H1 (cell line): ENCODE measurements around the gene MYO9A. TPM values are rescaled to one million over a fixed set of nuclear protein-coding genes. Genes with fewer than 3 reads are reported as not detected.

Experiments
- CTCF ChIA-PET: fragments of 300-600 bp; sonication (Branson Sonifier 250); formaldehyde crosslinking; loops from one replicate; lab custom pipeline; 2021; ENCODE audit not compliant: partially characterized antibody; lab: Charles Lee
- POLR2A ChIA-PET: fragments of 300-600 bp; sonication (Branson Sonifier 250); formaldehyde crosslinking; loops from one replicate; lab custom pipeline; 2021; ENCODE audit warnings: inconsistent platforms; ENCODE audit not compliant: partially characterized antibody; lab: Charles Lee
- DNase-seq, 2 experiments: peaks; one replicate each; pipeline versions ENCODE4 v3.0.0 to v3.0.0-alpha.2; 2010 to 2022; ENCODE audit warnings: low spot score in 2 of 2, low read depth in 1 of 2, mixed read lengths in 1 of 2
- FAIRE-seq: peaks from 2 replicates; lab custom pipeline; 2011; peaks lifted over from hg19 to GRCh38; lab: Jason Lieb, UNC
- H2AFZ ChIP-seq: 2 replicates; pipeline ENCODE4 v1.8.1; 2012; ENCODE audit warnings: low read length, inconsistent platforms
- H2AK5ac ChIP-seq: 2 replicates; pipeline ENCODE4 v1.6.1; 2013; ENCODE audit warnings: low read depth, low read length
- H2BK120ac ChIP-seq: replicated peaks from 2 replicates; pipeline ENCODE3; 2013; ENCODE audit warnings: low read depth, low read length, inconsistent platforms
- H2BK12ac ChIP-seq: 2 replicates; pipeline ENCODE4 v1.6.1; 2013; ENCODE audit warnings: low read depth, low read length
- H2BK15ac ChIP-seq: 2 replicates; pipeline ENCODE4 v1.6.1; 2013; ENCODE audit warnings: low read length
- H2BK20ac ChIP-seq: 2 replicates; pipeline ENCODE4 v1.6.1; 2013; ENCODE audit warnings: low read length
- H2BK5ac ChIP-seq: 2 replicates; pipeline ENCODE4 v1.6.1; 2013; ENCODE audit warnings: low read depth, low read length
- H3K14ac ChIP-seq: 2 replicates; pipeline ENCODE4 v1.6.1; 2013; ENCODE audit warnings: inconsistent platforms; ENCODE audit not compliant: insufficient read length
- H3K18ac ChIP-seq: 2 replicates; pipeline ENCODE4 v1.6.1; 2013; ENCODE audit warnings: low read length; ENCODE audit errors: extremely low read depth
- H3K23ac ChIP-seq: 2 replicates; pipeline ENCODE4 v1.6.1; 2013; ENCODE audit warnings: inconsistent platforms; ENCODE audit not compliant: insufficient read length
- H3K23me2 ChIP-seq: 2 replicates; pipeline ENCODE4 v1.6.1; 2013; ENCODE audit warnings: low read depth, low read length
- H3K27ac ChIP-seq: 2 replicates; pipeline ENCODE4 v1.6.1; 2011; ENCODE audit warnings: low read depth, low read length, inconsistent platforms
- H3K27me3 ChIP-seq, 4 experiments: replicated peaks in 1 of 4; 1 replicate in 1 of 4; 2 replicates in 3 of 4; pipeline versions ENCODE4 v1.6.1 to v1.8.1; 2011 to 2013; ENCODE audit warnings: low read length in 3 of 4, mild to moderate bottlenecking in 3 of 4, inconsistent platforms in 2 of 4, mixed read lengths in 2 of 4, moderate library complexity in 1 of 4; ENCODE audit not compliant: control insufficient read depth in 3 of 4, insufficient read depth in 3 of 4; ENCODE audit errors: extremely low read depth in 1 of 4
- H3K36me3 ChIP-seq, 4 experiments: 2 replicates each; pipeline versions ENCODE4 v1.6.1 to v1.8.1; 2011 to 2013; ENCODE audit warnings: mild to moderate bottlenecking in 4 of 4, low read length in 3 of 4, moderate library complexity in 2 of 4, control low read depth in 1 of 4, inconsistent platforms in 1 of 4; ENCODE audit not compliant: insufficient read depth in 4 of 4, control insufficient read depth in 2 of 4
- H3K4ac ChIP-seq: replicated peaks from 2 replicates; pipeline ENCODE3; 2013; ENCODE audit warnings: low read length, low read depth, mixed read lengths, inconsistent platforms; ENCODE audit not compliant: insufficient read length
- H3K4me1 ChIP-seq, 4 experiments: replicated peaks in 1 of 4; 1 replicate in 1 of 4; 2 replicates in 3 of 4; pipeline versions ENCODE4 v1.6.1 to v1.8.1; 2011 to 2013; ENCODE audit warnings: low read length in 3 of 4, inconsistent platforms in 2 of 4, mixed read lengths in 1 of 4; ENCODE audit not compliant: insufficient read depth in 4 of 4, control insufficient read depth in 3 of 4
- H3K4me2 ChIP-seq, 2 experiments: 2 replicates each; pipeline versions ENCODE4 v1.6.1 to v1.8.1; 2011 to 2013; ENCODE audit warnings: low read depth in 2 of 2, low read length in 2 of 2, control low read depth in 1 of 2, inconsistent platforms in 1 of 2, mild to moderate bottlenecking in 1 of 2; ENCODE audit not compliant: insufficient read depth in 1 of 2
- H3K4me3 ChIP-seq, 4 experiments: fragments of 200-600, 300-600 bp in 1 of 4; sonication (generic), shearing (Covaris generic), sonication (Bioruptor Twin) in 1 of 4; 2 replicates each; pipeline versions ENCODE4 v1.5.1 to v1.8.1; 2011 to 2016; ENCODE audit warnings: low read length in 4 of 4, low read depth in 3 of 4, control low read depth in 2 of 4, inconsistent platforms in 2 of 4, mild to moderate bottlenecking in 2 of 4, mixed read lengths in 1 of 4, moderate library complexity in 1 of 4; ENCODE audit not compliant: insufficient read depth in 2 of 4; ENCODE audit errors: extremely low read depth in 1 of 4
- H3K56ac ChIP-seq: replicated peaks from 2 replicates; pipeline ENCODE3; 2013; ENCODE audit warnings: low read depth, mild to moderate bottlenecking, mixed read lengths, low read length, inconsistent platforms; ENCODE audit not compliant: insufficient read length
- H3K79me1 ChIP-seq: 2 replicates; pipeline ENCODE4 v1.6.1; 2013; ENCODE audit warnings: low read depth, low read length, control low read depth
- H3K79me2 ChIP-seq, 2 experiments: 2 replicates each; pipeline versions ENCODE4 v1.6.1 to v1.8.1; 2012 to 2013; ENCODE audit warnings: low read length in 2 of 2, mild to moderate bottlenecking in 2 of 2, inconsistent platforms in 1 of 2; ENCODE audit not compliant: insufficient read depth in 2 of 2, control insufficient read depth in 1 of 2
- H3K9ac ChIP-seq, 4 experiments: replicated peaks in 1 of 4; 1 replicate in 1 of 4; 2 replicates in 3 of 4; pipeline versions ENCODE4 v1.6.1 to v1.8.1; 2011 to 2013; ENCODE audit warnings: low read depth in 3 of 4, low read length in 3 of 4, control low read depth in 2 of 4, mild to moderate bottlenecking in 2 of 4, moderate library complexity in 2 of 4, inconsistent platforms in 1 of 4; ENCODE audit errors: extremely low read depth in 1 of 4
- H3K9me3 ChIP-seq, 2 experiments: 2 replicates each; pipeline versions ENCODE4 v1.6.1 to v1.8.1; 2012 to 2013; ENCODE audit warnings: mild to moderate bottlenecking in 2 of 2, moderate library complexity in 2 of 2, control low read depth in 1 of 2, inconsistent platforms in 1 of 2, low read depth in 1 of 2, low read length in 1 of 2, mixed read lengths in 1 of 2; ENCODE audit not compliant: insufficient read depth in 2 of 2
- H4K20me1 ChIP-seq, 2 experiments: replicated peaks in 1 of 2; 2 replicates each; pipeline versions ENCODE3 to v1.8.1; 2011 to 2013; ENCODE audit warnings: inconsistent platforms in 2 of 2, low read length in 2 of 2, mild to moderate bottlenecking in 1 of 2; ENCODE audit not compliant: insufficient read depth in 2 of 2, control insufficient read depth in 1 of 2
- H4K5ac ChIP-seq: 2 replicates; pipeline ENCODE4 v1.6.1; 2013; ENCODE audit warnings: low read length, low read depth, mixed read lengths, inconsistent platforms; ENCODE audit not compliant: insufficient read length
- H4K8ac ChIP-seq: 2 replicates; pipeline ENCODE4 v1.8.0; 2013; ENCODE audit warnings: mild to moderate bottlenecking, moderate library complexity, low read length, inconsistent platforms; ENCODE audit not compliant: insufficient read depth; ENCODE audit errors: extremely low read depth
- H4K91ac ChIP-seq: replicated peaks from 2 replicates; pipeline ENCODE3; 2013; ENCODE audit warnings: low read length, mixed read lengths, inconsistent platforms; ENCODE audit not compliant: insufficient read length
- ATF2 ChIP-seq: IDR thresholded peaks from 2 replicates; pipeline ENCODE4 v1.6.1; 2012; ENCODE audit warnings: low read length, inconsistent platforms
- CHD1 ChIP-seq: IDR thresholded peaks from 2 replicates; pipeline ENCODE4 v1.6.1; 2012; ENCODE audit warnings: low read depth, low read length, improper control_type of control experiment
- CREB1 ChIP-seq: IDR thresholded peaks from 2 replicates; pipeline ENCODE4 v1.6.1; 2012; ENCODE audit warnings: inconsistent platforms
- E2F6 ChIP-seq: IDR thresholded peaks from 2 replicates; pipeline ENCODE4 v1.6.1; 2012; ENCODE audit warnings: inconsistent platforms
- EGR1 ChIP-seq: IDR thresholded peaks from 2 replicates; pipeline ENCODE4 v1.6.1; 2011; ENCODE audit warnings: low read depth, low read length, borderline replicate concordance
- FOSL1 ChIP-seq: IDR thresholded peaks from 2 replicates; pipeline ENCODE4 v1.6.1; 2011; ENCODE audit warnings: mild to moderate bottlenecking, low read depth, low read length, moderate library complexity; ENCODE audit not compliant: insufficient read depth
- PHF8 ChIP-seq: fragments of 200-600 bp; sonication (generic); conservative IDR thresholded peaks from 2 replicates; pipeline ENCODE4 v1.7.1; 2012; ENCODE audit warnings: low read depth, mild to moderate bottlenecking, inconsistent platforms, low read length, moderate library complexity
- RBBP5 ChIP-seq: IDR thresholded peaks from 2 replicates; pipeline ENCODE4 v1.7.1; 2012; ENCODE audit warnings: low read depth, mild to moderate bottlenecking, inconsistent platforms, low read length, moderate library complexity, borderline replicate concordance
- SIX5 ChIP-seq: IDR thresholded peaks from 2 replicates; pipeline ENCODE4 v1.6.1; 2011; ENCODE audit warnings: mild to moderate bottlenecking, low read depth, low read length
- TAF1 ChIP-seq: IDR thresholded peaks from 2 replicates; pipeline ENCODE4 v1.6.1; 2011; ENCODE audit warnings: mild to moderate bottlenecking, low read depth, low read length
- WGBS, 2 experiments: shearing (Covaris generic) in 1 of 2; methylation state at CpG; one replicate each; pipeline versions ENCODE4 v1.1.6 to v1.1.7; 2013 to 2015; ENCODE audit warnings: low lambda C conversion rate in 2 of 2, mixed read lengths in 2 of 2, inconsistent platforms in 1 of 2, low coverage in 1 of 2, missing lambda C conversion rate in 1 of 2; ENCODE audit not compliant: insufficient replicate concordance in 2 of 2, insufficient coverage in 1 of 2, insufficient read length in 1 of 2; ENCODE audit errors: extremely low coverage in 1 of 2, missing lambda C conversion rate in 1 of 2; 5-methylcytosine and 5-hydroxymethylcytosine counted together
- polyA plus RNA-seq, 7 experiments: library from polyadenylated mRNA; depleted of rRNA in 3 of 7; stranded (reverse) in 5 of 7; unstranded in 2 of 7; fragments of >200 nt in 5 of 7; fragments of 200-250 nt in 2 of 7; gene quantifications; 1 replicate in 5 of 7; 2 replicates in 1 of 7; 4 replicates in 1 of 7; pipeline versions ENCODE4 v1.2.1 to v1.2.3, GENCODE V29; 2011 to 2013; ENCODE audit warnings: missing spikeins in 2 of 7, mixed read lengths in 2 of 7
- total RNA-seq: library from RNA; stranded (reverse); fragmentation: NEBNext Ultra II Directional; extraction: Animal tissue kit (Norgen Biotek cat#: 25700); gene quantifications from 2 replicates; pipeline ENCODE4 v1.2.1, GENCODE V29; 2021

MYO9A gene
- total and polyA plus RNA-seq, 2 of the 8 experiments (the other 6 are each of a cell fraction or from before 2014, with no cell fraction given), result 3.9 to 26.0 TPM

GRCh38 chr15:71951134-71951533 is 166.8 kb downstream of the MYO9A start:
- H4K91ac ChIP-seq, result no peak overlapping the region
- DNase-seq (no peak), FAIRE-seq (no peak)
- no peak overlapping the region for H3K56ac ChIP-seq
- POLR2A ChIA-PET, result no interaction called here
- no peak overlapping the region for H2BK5ac ChIP-seq
- 85% methylated on average over 2 of the region's 2 CpGs; no CpG with 5 or more reads in 1 of the 2 experiments for WGBS, 2 experiments
- no peak overlapping the region for H3K4me3 ChIP-seq
- no peak overlapping the region for H4K8ac ChIP-seq
- H3K79me2 ChIP-seq, result no peaks in the 10 kb centered on the region
- H3K14ac ChIP-seq, result no peak overlapping the region
- H3K23me2 ChIP-seq, result no peaks in the 10 kb centered on the region; the same call in 1 of the 2 replicates
- no peak overlapping the region for H3K27ac ChIP-seq
- no peak overlapping the region for H2BK20ac ChIP-seq
- no peak overlapping the region for H3K18ac ChIP-seq
- H3K4ac ChIP-seq, result no peak overlapping the region
- no peaks in the 10 kb centered on the region for H3K36me3 ChIP-seq
- no peak overlapping the region for H3K23ac ChIP-seq
- H3K4me1 ChIP-seq, result no peaks in the 10 kb centered on the region
- CTCF ChIA-PET, result no interaction called here
- H4K20me1 ChIP-seq, result no peaks in the 10 kb centered on the region
- H3K9me3 ChIP-seq, result no peaks in the 10 kb centered on the region
- H3K79me1 ChIP-seq, result no peaks in the 10 kb centered on the region
- H4K5ac ChIP-seq, result no peak overlapping the region
- H2BK12ac ChIP-seq, result no peak overlapping the region
- H3K27me3 ChIP-seq, result no peaks in the 10 kb centered on the region
- no peak overlapping the region for H3K9ac ChIP-seq
- no peak overlapping the region for H2BK120ac ChIP-seq
- no peak overlapping the region for H2AFZ ChIP-seq
- H3K4me2 ChIP-seq, result no peak overlapping the region
- no peak overlapping the region for H2BK15ac ChIP-seq
- H2AK5ac ChIP-seq, result no peak overlapping the region
- TF ChIP-seq TAF1 (no peak), PHF8 (no peak), ATF2 (no peak), CHD1 (no peak), FOSL1 (no peak), RBBP5 (no peak), SIX5 (no peak), CREB1 (no peak), EGR1 (no peak), E2F6 (no peak)
